ENCODE measurements around the gene FAM219A.

Gene FAM219A

DNA sequence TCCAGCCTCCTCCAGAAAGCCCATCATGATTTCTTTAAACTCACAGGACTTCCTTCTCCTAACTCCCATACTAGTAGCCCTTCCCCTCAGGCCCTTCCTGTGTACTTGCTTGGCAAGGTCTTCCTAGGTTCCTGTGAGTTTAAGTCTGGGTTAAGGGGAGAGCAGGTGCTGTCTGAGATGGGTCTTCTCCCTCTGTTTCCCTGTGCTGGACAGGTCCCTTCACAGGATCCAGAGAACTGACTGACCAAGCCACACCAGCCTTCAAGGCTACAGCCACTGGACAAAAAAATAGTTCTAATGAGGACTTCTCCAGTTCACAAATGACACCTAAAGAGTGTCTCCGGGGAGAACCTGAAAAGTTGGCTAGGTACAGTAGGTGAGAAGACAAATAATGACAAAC, 52.2 kb downstream of the FAM219A start:
- in situ Hi-C loops (cut with MboI; ENCODE audit: low sequenced_read_pairs), result loop anchor here (10.0 to 25.0 kb wide), 2 partner anchors 89 to 181 kb away; partner anchors contain the start of gene CNTFR

DNA sequence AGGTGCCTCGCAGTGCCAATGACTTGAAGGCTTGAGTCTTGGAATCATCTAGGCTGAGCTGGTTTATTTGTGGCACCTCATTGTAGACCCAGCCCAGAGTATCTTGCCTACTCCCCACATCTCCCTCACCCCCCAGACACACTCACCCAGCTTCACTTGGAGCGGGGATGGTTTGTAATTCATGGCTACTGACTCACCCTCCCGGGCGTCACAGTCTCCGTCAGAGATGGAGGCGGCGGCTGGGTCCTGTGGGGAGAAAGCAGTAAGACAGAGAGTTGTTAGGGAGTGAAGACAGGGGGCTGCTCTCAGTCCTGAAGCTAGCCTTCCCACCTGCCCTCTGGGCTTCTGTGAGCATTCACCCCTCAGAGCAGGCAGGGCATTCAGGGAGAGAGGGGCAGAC, 52.7 kb downstream of the FAM219A start:
- in situ Hi-C loops (cut with MboI; ENCODE audit: low sequenced_read_pairs), result loop anchor here (10.0 to 25.0 kb wide), 2 partner anchors 89 to 182 kb away; partner anchors contain the start of gene CNTFR

DNA sequence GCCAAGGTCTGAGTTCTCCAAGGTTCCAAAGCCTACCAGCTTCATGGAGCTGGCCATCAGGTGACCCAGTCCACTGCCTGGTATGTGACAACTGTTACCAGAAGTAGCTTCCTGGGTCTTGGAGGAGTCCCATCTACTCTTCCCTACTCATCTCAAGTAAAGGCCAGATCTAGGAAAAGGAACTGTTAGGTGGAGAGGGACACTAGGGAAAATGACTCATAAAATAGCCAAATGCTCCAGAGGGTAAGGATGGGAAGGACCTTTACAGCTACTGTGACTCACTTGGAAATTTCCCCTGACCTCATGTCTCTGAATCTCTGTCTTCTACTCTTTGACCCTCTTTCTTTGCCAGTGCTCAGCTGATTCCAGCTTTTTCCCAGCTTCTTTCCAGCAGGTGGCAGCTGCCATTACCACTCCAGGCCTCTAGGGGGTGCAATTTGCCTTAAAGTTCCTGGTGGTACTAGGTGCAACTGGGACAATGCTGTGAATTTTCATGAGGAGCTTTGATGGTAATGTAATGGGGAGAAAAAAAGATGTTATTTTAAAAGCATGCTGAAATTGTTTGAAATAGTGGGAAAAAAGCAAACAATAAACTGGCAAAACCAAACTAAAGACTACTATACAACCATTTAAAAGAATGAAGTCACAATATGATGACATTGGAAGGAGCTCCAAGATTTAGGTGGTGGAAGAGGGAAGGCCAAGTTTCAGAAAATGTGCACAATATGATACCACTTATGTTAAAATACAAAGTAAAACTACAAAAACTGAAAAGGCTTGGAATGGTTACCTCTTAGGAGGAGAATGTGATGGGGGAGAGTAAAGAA, 54.6 kb downstream of the FAM219A start:
- in situ Hi-C loops (cut with MboI; ENCODE audit: low sequenced_read_pairs), result loop anchor here (10.0 to 25.0 kb wide), 2 partner anchors 91 to 184 kb away; partner anchors contain the start of gene CNTFR

DNA sequence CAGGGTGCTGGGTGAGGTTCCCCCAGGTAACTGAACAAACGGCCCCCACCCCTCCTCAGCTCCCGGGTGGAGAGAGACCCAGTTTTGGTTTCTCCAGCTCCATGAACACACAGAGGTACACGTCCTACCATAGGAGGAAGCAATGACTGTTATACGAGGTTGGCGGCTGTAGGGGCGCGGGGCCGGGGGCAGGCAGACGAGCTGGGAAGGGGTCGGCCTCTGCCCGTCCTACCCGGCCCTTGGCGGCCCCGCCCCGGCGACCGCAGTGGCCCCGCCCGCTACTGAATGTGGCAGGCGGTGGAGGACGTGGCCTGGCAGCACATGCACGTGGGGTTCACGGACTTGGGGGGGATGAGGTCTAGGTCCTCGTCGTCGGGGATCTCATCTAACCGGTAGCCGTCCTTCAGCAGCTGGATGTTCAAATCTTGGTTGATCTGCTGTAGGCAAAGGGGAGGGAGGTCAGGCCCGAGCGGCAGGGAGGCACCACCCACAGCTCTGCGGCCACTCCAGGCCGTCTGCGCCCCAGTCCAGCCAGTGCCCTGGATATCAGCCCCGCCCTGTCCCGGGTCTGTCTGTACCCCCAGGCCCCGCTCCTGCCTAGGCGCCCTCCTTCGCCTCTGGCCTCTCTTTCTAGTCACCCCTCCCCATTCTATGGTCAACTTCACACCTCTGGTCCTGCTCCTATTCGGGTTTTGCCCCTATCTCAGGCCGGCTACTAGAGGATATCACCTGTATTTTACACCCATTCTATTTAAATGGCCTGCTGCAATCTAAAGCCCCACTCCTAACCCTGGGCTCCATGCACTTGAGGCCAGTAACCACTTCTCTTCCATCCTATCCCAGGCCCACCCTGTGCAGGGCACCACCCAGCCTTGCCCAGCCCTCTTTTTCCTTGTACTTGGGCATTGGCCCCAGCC, 57.4 kb downstream of the FAM219A start:
- in situ Hi-C loops (cut with MboI; ENCODE audit: low sequenced_read_pairs), result loop anchor here (10.0 to 25.0 kb wide), 2 partner anchors 94 to 186 kb away; partner anchors contain the start of gene CNTFR

DNA sequence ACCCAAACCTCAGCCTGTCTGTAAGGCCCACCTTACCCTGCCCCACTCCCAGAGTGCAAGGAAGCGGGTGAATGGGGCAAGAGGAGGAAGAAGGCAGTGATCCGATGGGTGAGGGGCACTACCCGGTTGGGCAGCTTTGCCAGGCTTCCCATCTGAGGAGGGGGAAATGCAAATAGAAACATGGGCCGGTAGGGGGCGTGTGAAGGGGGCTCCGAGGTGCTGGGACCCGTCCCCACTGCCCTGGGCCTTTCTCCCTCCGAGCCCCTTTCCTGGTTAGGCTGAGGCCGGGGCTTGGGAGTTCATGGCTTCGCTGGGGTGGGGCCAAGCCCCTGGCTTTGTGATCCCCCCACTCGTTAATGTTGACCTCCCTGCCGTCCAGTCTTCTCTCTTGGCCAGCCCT, 58.1 kb downstream of the FAM219A start:
- in situ Hi-C loops (cut with MboI; ENCODE audit: low sequenced_read_pairs), result loop anchor here (10.0 to 25.0 kb wide), 2 partner anchors 95 to 187 kb away; partner anchors contain the start of gene CNTFR

DNA sequence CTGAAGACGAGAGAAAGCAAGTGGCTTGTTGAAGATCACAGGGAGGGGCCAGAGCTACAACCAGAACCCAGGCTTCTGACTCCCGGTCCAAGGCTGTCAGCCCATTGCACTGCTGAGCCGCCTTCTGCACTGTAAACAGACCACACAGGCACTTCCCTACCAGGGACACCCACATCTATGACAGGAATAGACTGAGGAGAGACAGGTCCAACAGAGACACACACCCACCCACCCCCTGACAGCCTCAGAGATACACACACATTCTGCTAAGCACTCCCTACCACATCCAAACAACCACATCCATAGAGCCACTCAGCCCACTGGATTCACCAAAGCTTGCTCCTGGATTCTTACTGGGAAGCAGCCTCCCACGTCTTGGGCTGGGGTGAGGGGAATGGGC, 58.6 kb downstream of the FAM219A start:
- in situ Hi-C loops (cut with MboI; ENCODE audit: low sequenced_read_pairs), result loop anchor here (10.0 to 25.0 kb wide), 2 partner anchors 95 to 188 kb away; partner anchors contain the start of gene CNTFR

DNA sequence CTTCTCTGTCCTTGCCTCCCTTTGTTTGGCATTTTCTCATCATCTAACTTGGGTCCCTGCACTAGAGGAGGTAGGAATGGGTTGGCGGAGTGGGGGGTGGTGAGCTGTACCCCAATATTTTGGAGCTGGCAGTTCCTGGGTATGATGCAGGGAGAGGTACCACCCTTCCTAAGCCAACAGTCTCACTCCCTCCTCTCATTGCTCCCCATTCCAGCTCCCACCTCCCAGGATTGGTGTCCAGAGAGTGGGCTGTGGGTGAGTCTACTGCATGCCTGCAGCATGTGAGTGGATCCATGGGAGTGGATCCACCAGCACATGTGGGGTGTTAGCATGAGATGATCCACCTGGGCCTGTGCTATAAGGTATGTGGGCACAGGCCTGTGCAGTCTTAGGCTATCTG, 59.5 kb downstream of the FAM219A start:
- in situ Hi-C loops (cut with MboI; ENCODE audit: low sequenced_read_pairs), result no loop called here

DNA sequence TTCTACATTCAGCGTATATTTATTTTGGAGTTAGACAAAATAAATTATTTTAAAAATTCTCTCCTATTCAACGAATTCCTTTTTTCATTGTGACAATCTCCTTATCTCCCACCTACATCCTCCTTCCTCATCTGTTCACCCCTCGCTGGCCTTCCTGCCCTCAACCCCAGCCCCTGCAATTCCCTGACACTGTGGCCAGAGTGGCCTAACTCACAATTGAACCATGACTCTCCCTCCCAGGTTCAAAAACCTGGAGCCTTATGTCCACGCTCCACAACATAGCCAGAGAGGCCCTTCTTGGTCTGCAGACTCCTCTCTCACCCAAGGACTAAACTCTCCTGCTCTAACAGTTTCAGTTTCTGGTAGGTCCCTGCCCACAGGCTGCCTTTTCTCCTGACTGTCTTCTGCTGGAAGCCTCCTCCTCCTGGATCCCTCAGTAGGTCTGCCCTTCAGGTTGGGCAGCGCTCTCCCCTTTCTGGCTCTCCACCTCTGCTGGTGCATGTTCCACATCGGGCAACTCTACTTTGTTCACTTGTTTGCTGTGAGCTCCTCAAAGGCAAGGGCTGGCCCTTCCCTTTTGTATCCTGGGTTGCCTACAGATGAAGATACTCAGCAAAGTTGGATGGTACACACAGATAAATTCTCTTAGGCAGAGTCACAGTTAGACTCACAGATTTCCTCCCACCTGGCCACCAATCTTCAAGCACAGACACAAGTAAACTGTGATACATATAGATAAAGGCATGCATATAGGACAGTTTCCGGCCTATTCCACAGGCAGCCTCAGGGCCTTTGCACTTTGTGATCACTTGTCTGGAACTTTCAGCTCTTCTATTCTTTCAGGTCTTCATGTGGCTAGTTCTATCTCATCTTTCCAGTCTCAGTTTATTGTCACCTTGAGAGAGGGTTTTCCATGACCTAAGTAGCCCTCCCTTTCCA, 61.8 kb downstream of the FAM219A start:
- in situ Hi-C loops (cut with MboI; ENCODE audit: low sequenced_read_pairs), result no loop called here

GRCh38 chr9:34392511-34392910, 65.9 kb downstream of the FAM219A start:
- in situ Hi-C loops (cut with MboI; ENCODE audit: low sequenced_read_pairs), result no loop called here

DNA sequence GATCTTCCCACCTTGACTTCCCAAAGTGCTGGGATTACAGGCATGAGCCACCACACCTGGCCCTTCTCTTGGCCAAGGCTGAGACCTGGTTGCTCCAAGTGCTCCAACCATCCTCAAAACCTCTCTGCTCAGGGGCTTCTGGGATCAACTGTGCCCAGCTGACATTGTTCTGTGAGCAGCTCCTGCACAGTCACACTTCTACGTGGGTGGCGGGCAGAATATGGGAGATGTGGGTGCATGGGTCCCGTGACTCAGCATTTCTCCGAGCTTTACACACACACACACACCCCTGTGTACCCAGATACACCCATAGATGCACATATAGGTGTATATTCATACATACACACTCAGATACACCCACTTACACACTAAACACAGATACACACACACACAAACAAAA, 71.1 kb downstream of the FAM219A start:
- in situ Hi-C loops (cut with MboI; ENCODE audit: low sequenced_read_pairs), result no loop called here

DNA sequence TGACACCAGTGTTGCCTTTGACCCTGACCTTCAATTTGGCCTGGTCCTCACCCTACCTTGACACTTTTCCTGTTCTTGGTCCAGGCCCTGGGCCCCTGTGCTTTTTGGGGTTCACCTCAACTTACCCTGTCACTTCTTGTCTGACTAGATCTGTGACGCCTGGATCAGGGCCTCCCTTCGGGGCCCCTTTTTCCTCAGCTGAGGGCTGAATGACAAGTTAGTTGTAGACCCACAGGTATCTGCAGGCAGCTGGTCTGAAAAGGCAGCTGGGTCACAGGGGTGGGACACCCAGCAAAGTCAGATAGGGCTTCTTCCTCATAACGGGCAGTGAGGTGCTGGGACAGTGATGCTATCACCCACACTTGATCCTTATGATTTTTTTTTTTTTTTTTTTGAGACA, 71.7 kb downstream of the FAM219A start:
- in situ Hi-C loops (cut with MboI; ENCODE audit: low sequenced_read_pairs), result no loop called here

- in situ Hi-C loops (cut with MboI; ENCODE audit: low sequenced_read_pairs), result no loop called here
Observed at GRCh38 chr9:34385561-34386230, 72.7 kb downstream of the FAM219A start.

- in situ Hi-C loops (cut with MboI; ENCODE audit: low sequenced_read_pairs), result no loop called here
Observed at GRCh38 chr9:34384368-34385165, 73.8 kb downstream of the FAM219A start.

DNA sequence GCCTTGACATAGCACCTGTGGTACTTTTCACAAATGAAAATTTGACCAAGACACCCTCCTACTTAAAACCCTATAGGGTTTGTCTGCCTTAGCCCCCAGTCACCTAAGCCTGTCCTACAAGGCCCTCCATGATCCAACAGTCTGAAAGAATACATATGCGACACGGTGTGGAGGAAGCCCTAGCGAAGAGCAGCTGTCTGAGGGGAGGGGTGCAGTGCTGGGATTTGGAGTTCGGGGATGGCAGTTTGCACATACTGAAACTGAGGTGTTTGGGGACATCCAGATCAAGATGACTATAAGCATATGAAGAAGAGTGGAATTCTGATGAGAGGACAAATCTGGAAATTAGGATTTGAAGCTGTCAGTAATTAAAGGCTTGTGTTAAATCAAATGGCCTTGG, 74.5 kb downstream of the FAM219A start:
- in situ Hi-C loops (cut with MboI; ENCODE audit: low sequenced_read_pairs), result no loop called here

- in situ Hi-C loops (cut with MboI; ENCODE audit: low sequenced_read_pairs), result no loop called here
Observed at GRCh38 chr9:34382879-34383278, 75.5 kb downstream of the FAM219A start.

DNA sequence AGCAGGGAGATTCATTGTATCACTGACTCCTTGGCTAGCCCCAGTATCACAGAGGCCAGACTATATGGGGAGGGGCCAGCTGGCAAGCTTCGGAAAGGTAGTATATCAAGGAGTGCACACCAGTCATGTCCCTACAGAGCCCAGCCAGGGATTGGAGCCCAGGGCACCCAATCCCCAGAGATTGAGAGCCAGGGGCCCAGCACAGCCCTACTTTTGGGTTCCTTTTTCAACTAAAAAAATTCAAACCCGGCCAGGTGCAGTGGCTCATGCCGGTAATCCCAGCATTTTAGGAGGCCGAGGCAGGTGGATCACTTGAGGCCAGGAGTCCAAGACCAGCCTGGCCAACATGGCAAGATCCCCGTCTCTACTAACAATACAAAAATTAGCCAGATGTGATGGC, 76.3 kb downstream of the FAM219A start:
- in situ Hi-C loops (cut with MboI; ENCODE audit: low sequenced_read_pairs), result no loop called here

DNA sequence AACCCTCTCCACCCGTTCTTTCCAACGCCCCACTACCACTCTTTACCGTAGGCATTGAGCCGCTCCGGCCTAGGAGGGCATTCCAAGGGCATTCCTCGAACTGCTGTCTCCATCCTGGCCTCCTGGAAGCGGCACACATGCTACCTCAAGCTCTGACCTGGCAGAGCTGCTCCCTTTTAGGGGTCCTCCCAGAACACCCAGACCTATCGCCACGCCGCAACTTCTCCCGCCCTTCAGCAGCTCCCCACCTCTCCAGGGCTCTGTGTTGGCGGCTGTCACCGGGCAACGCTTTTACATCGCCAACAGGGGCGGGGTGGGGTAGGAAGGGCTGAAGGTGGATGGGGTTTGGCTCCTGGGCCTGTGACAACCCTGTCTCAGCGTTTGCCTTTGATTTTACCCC, 77.0 kb downstream of the FAM219A start:
- in situ Hi-C loops (cut with MboI; ENCODE audit: low sequenced_read_pairs), result no loop called here

DNA sequence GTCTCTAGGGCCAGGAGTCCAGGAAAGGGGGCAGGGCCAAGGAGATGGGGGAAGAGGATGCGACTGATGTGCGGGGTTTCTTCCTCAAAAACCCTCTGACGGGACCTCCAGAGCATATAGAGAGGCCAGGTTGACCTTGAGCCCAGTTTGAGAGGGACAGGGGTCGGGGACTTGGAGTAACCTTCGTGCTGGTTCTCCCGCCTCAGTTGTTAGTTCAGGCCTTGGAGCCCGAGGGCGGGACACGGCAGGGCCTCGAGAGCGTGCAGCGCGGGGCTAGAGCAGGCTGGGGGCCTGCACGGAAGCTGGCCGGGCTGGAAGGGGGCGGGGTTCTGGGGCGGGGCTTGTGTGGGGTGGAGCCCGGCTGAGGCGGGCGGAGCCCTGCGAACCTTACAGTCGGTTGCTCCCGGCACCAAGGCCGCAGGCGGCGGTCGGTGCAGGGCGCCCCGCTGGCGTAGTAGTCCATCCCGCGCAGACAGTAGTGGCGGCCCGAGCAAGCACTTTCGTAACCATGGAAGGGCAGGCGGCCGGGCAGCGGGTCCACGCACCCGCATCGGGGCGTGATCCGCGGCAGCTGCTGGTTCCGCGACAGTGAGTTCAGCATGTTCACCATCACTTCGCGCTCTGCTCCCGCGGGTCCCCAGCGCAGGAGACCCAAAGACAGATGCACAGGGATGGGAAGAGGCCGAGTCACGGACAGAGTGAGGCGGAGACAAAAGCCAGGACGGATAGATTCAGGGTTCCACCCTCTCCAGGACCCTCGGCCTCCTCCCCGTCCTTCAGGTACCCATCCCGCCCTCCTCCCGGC, 77.7 kb downstream of the FAM219A start:
- in situ Hi-C loops (cut with MboI; ENCODE audit: low sequenced_read_pairs), result no loop called here

Data from HL-60/S4 (cell line).